GM12878 (cell line): ENCODE results near the gene SAMD7. TPM values are rescaled to one million over a fixed set of nuclear protein-coding genes. Genes with fewer than 3 reads are reported as not detected.

ENCODE experiments used
- BCL11A ChIP-seq: IDR thresholded peaks from 2 replicates; pipeline ENCODE4 v1.6.1; 2011; ENCODE audit warnings: low read depth, low read length
- CBX5 ChIP-seq: sonication (generic); IDR thresholded peaks from 2 replicates; pipeline ENCODE4 v1.6.1; 2016; ENCODE audit warnings: low read depth, moderate library complexity, mild to moderate bottlenecking, inconsistent platforms
- CHD2 ChIP-seq: IDR thresholded peaks from 2 replicates; pipeline ENCODE4 v1.6.1; 2011; ENCODE audit warnings: low read depth, low read length, improper control_type of control experiment, borderline replicate concordance
- ETV6 ChIP-seq, 2 experiments: fragments of 450-650 bp in 1 of 2; IDR thresholded peaks in 1 of 2; conservative IDR thresholded peaks in 1 of 2; 2 replicates each; pipeline ENCODE4 v1.6.1; 2014; ENCODE audit warnings: antibody characterized with exemption in 1 of 2, borderline replicate concordance in 1 of 2, low read depth in 1 of 2, mild to moderate bottlenecking in 1 of 2, moderate library complexity in 1 of 2
- FOXK2 ChIP-seq: fragments of 450-650 bp; IDR thresholded peaks from 2 replicates; pipeline ENCODE4 v1.6.1; 2017; ENCODE audit warnings: mild to moderate bottlenecking, moderate library complexity
- GATAD2B ChIP-seq: fragments of 450-650 bp; conservative IDR thresholded peaks from 2 replicates; pipeline ENCODE4 v1.6.1; 2017; ENCODE audit warnings: low read depth, mild to moderate bottlenecking, moderate library complexity
- HCFC1 ChIP-seq: fragments of 150-350 bp; IDR thresholded peaks from 2 replicates; pipeline ENCODE4 v1.6.1; 2014; ENCODE audit warnings: low read length
- HDGF ChIP-seq: fragments of 450-650 bp; IDR thresholded peaks from 2 replicates; pipeline ENCODE4 v1.6.1; 2016; ENCODE audit warnings: antibody characterized with exemption
- IKZF2 ChIP-seq, 2 experiments: fragments of 450-650 bp; IDR thresholded peaks; 2 replicates each; pipeline ENCODE4 v1.6.1; 2017; ENCODE audit warnings: mild to moderate bottlenecking in 2 of 2, moderate library complexity in 2 of 2
- IRF3 ChIP-seq: fragments of 450-650 bp; IDR thresholded peaks from 2 replicates; pipeline ENCODE4 v1.6.1; 2014; ENCODE audit warnings: mild to moderate bottlenecking
- IRF4 ChIP-seq: IDR thresholded peaks from 2 replicates; pipeline ENCODE4 v1.6.1; 2011; ENCODE audit warnings: low read depth, low read length
- MAX ChIP-seq: IDR thresholded peaks from 2 replicates; pipeline ENCODE4 v1.6.1; 2012; ENCODE audit warnings: low read depth, low read length, improper control_type of control experiment
- NFIC ChIP-seq: IDR thresholded peaks from 2 replicates; pipeline ENCODE4 v1.6.1; 2012; ENCODE audit warnings: low read depth, mild to moderate bottlenecking, inconsistent platforms, low read length, moderate library complexity
- NFXL1 ChIP-seq: fragments of 450-650 bp; IDR thresholded peaks from 2 replicates; pipeline ENCODE4 v1.6.1; 2017; ENCODE audit warnings: antibody characterized with exemption, mild to moderate bottlenecking, borderline replicate concordance
- NKRF ChIP-seq: fragments of 450-650 bp; conservative IDR thresholded peaks from 2 replicates; pipeline ENCODE4 v1.6.1; 2017; ENCODE audit warnings: mild to moderate bottlenecking, moderate library complexity
- POLR2A ChIP-seq: IDR thresholded peaks from 2 replicates; pipeline ENCODE4 v1.6.1; 2011; ENCODE audit warnings: low read depth, mild to moderate bottlenecking, low read length
- POLR2AphosphoS2 ChIP-seq: IDR thresholded peaks from 2 replicates; pipeline ENCODE4 v1.6.1; 2011; ENCODE audit warnings: low read depth, mild to moderate bottlenecking, low read length, improper control_type of control experiment, moderate library complexity
- POU2F2 ChIP-seq: IDR thresholded peaks from 3 replicates; pipeline ENCODE4 v1.6.1; 2011; ENCODE audit warnings: low read depth, mild to moderate bottlenecking, low read length, borderline replicate concordance
- SIN3A ChIP-seq: IDR thresholded peaks from 2 replicates; pipeline ENCODE4 v1.6.1; 2012; ENCODE audit warnings: low read depth, low read length, improper control_type of control experiment
- SMAD1 ChIP-seq: fragments of 450-650 bp; IDR thresholded peaks from 2 replicates; pipeline ENCODE4 v1.6.1; 2018; ENCODE audit warnings: mild to moderate bottlenecking, low read depth; ENCODE audit not compliant: partially characterized antibody
- SMC3 ChIP-seq: IDR thresholded peaks from 2 replicates; pipeline ENCODE4 v1.6.1; 2011; ENCODE audit warnings: low read length, improper control_type of control experiment, borderline replicate concordance
- STAT1 ChIP-seq: fragments of 450-650 bp; conservative IDR thresholded peaks from 2 replicates; pipeline ENCODE4 v1.6.1; 2014; ENCODE audit warnings: antibody characterized with exemption, mild to moderate bottlenecking
- STAT3 ChIP-seq: IDR thresholded peaks from 2 replicates; pipeline ENCODE4 v1.6.1; 2011; ENCODE audit warnings: low read depth, low read length, improper control_type of control experiment
- USF2 ChIP-seq: IDR thresholded peaks from 2 replicates; pipeline ENCODE4 v1.6.1; 2011; ENCODE audit warnings: low read depth, low read length, improper control_type of control experiment, borderline replicate concordance
- ZBED1 ChIP-seq: IDR thresholded peaks from 2 replicates; pipeline ENCODE4 v1.6.1; 2016; ENCODE audit warnings: borderline replicate concordance
- ZBTB11 ChIP-seq: fragments of 450-650 bp; formaldehyde crosslinking; IDR thresholded peaks from 2 replicates; pipeline ENCODE4 v1.5.0; 2022; ENCODE audit warnings: mild to moderate bottlenecking, missing genetic modification characterization
- polyA plus RNA-seq, 11 experiments: library from polyadenylated mRNA; depleted of rRNA in 4 of 11; unstranded in 6 of 11; stranded (reverse) in 5 of 11; fragments of >200 nt; fragmentation: Nextera tagmentation in 4 of 11; fragmentation: Illumina TruSeq in 1 of 11; extraction: Ambion mirVana in 4 of 11; extraction: Trizol in 1 of 11; gene quantifications; 1 replicate in 1 of 11; 2 replicates in 10 of 11; pipeline versions ENCODE4 v1.2.1 to v1.2.3, GENCODE V29; 2011 to 2016; ENCODE audit warnings: inconsistent platforms in 2 of 11, missing spikeins in 2 of 11, low read depth in 1 of 11
- total RNA-seq, 4 experiments: library from RNA; depleted of rRNA in 3 of 4; stranded (reverse); fragments of >200 nt in 3 of 4; fragmentation: Illumina TruSeq in 1 of 4; extraction: Trizol in 1 of 4; gene quantifications; 2 replicates each; pipeline versions ENCODE4 v1.2.1 to v1.2.3, GENCODE V29; 2013 to 2021

Gene SAMD7
- total and polyA plus RNA-seq, 10 of the 15 experiments (the other 5 are each of a cell fraction or from before 2014, with no cell fraction given), result 0.03 to 0.11 (median 0.07) TPM; not detected in 3

- no peak for TF ChIP-seq STAT3
- peak; percentile 65; the same call in 1 of the 2 replicates for TF ChIP-seq SMC3
- no peak for TF ChIP-seq NKRF
- TF ChIP-seq SIN3A, result no peak
- no peak for TF ChIP-seq HDGF
- TF ChIP-seq STAT1, result no peak
- peak; percentile 90 for TF ChIP-seq POU2F2
- TF ChIP-seq HCFC1, result peak; percentile 35
- TF ChIP-seq GATAD2B, result peak; percentile 71
- TF ChIP-seq FOXK2, result no peak
- no peak for TF ChIP-seq ZBTB11 (CRISPR knock-in tag)
- no peak for TF ChIP-seq SMAD1
- TF ChIP-seq CBX5, result peak; percentile 93
- no peak for TF ChIP-seq NFXL1
- no peak for TF ChIP-seq IRF3
- TF ChIP-seq POLR2A, result peak; percentile 95
- peak; percentile 76; the same call in 1 of the 2 replicates for TF ChIP-seq ZBED1
- TF ChIP-seq NFIC, result peak; percentile 14; the same call in 1 of the 2 replicates
- no peak for TF ChIP-seq MAX
- no peak for TF ChIP-seq USF2
- no peak; the same call in none of the 2 replicates for TF ChIP-seq POLR2AphosphoS2
- no peak for TF ChIP-seq BCL11A
- TF ChIP-seq IKZF2 (IDR thresholded peaks at IDR 0.05), result peak; percentile 80 to 86
- no peak; the same call in 1 of the 2 replicates for TF ChIP-seq IRF4
- TF ChIP-seq CHD2, result peak; percentile 100
- TF ChIP-seq ETV6 (conservative IDR thresholded peaks at IDR 0.05 in 1 of 2, IDR thresholded peaks at IDR 0.05 in 1 of 2; ENCODE audit: borderline replicate concordance in 1 of 2, low read depth in 1 of 2), result no peak; a peak in 1 of 4 replicates
Measured at GRCh38 chr3:169966428-169966950, 55.1 kb downstream of the SAMD7 start, which contains the start of gene SEC62 (continued).
